Cardiac muscle cell (in vitro differentiated cells and primary cell): ENCODE measurements around the gene FBXL14. TPM values are rescaled to one million over a fixed set of nuclear protein-coding genes. Genes with fewer than 3 reads are reported as not detected.

Source experiments
- DNase-seq, 2 donors: peaks; one replicate each; pipeline versions ENCODE4 v3.0.0 to v3.0.0-alpha.2; 2010 to 2017; ENCODE audit warnings: low read depth in 1 of 2, low spot score in 1 of 2
- H3K27ac ChIP-seq: fragments of 200-600 bp; sonication (generic); 2 replicates; pipeline ENCODE4 v1.5.1; 2016
- H3K27me3 ChIP-seq: fragments of 200-600 bp; sonication (generic); 2 replicates; pipeline ENCODE4 v1.6.0; 2016; ENCODE audit warnings: control low read depth
- H3K36me3 ChIP-seq: fragments of 200-600 bp; sonication (generic); 2 replicates; pipeline ENCODE4 v1.5.1; 2016; ENCODE audit warnings: control low read depth
- H3K4me1 ChIP-seq: fragments of 200-600 bp; sonication (generic); 2 replicates; pipeline ENCODE4 v1.8.1; 2017; ENCODE audit warnings: low read depth, mild to moderate bottlenecking, mixed run types
- H3K4me3 ChIP-seq: fragments of 200-600 bp; sonication (generic); 2 replicates; pipeline ENCODE4 v1.5.1; 2016; ENCODE audit warnings: mild to moderate bottlenecking
- H3K9me3 ChIP-seq: fragments of 200-600 bp; sonication (generic); 2 replicates; pipeline ENCODE4 v1.5.1; 2017; ENCODE audit warnings: low read depth, mild to moderate bottlenecking, control low read depth
- polyA plus RNA-seq: library from polyadenylated mRNA; unstranded; fragments of >200 nt; fragmentation: Nextera tagmentation; extraction: Ambion mirVana; gene quantifications from 2 replicates; pipeline ENCODE4 v1.2.1, GENCODE V29; 2016
- total RNA-seq: library from RNA; depleted of rRNA; stranded (reverse); fragments of >200 nt; gene quantifications from 2 replicates; pipeline ENCODE4 v1.2.3, GENCODE V29; 2016
- TF ChIP-seq, protein P1 (sequence below): IDR thresholded peaks from 2 replicates; pipeline ENCODE4 v1.5.1; 2012; ENCODE audit warnings: low read depth, mild to moderate bottlenecking, low read length

Gene FBXL14
- total and polyA plus RNA-seq, 2 experiments from 2014 or later: 17.8 to 27.8 TPM

GRCh38 chr12:1529228-1529861, 65.0 kb downstream of the FBXL14 start:
- Histone ChIP-seq H3K27ac (peak overlapping the region; percentile 98), H3K4me3 (peak overlapping the region; percentile 90), H3K36me3 (peaks cover 12% of the 10 kb centered on the region), H3K27me3 (peaks cover 7% of the 10 kb centered on the region), H3K4me1 (peaks cover 50% of the 10 kb centered on the region), H3K9me3 (no peaks in the 10 kb centered on the region)
- TF ChIP-seq, protein P1, sequence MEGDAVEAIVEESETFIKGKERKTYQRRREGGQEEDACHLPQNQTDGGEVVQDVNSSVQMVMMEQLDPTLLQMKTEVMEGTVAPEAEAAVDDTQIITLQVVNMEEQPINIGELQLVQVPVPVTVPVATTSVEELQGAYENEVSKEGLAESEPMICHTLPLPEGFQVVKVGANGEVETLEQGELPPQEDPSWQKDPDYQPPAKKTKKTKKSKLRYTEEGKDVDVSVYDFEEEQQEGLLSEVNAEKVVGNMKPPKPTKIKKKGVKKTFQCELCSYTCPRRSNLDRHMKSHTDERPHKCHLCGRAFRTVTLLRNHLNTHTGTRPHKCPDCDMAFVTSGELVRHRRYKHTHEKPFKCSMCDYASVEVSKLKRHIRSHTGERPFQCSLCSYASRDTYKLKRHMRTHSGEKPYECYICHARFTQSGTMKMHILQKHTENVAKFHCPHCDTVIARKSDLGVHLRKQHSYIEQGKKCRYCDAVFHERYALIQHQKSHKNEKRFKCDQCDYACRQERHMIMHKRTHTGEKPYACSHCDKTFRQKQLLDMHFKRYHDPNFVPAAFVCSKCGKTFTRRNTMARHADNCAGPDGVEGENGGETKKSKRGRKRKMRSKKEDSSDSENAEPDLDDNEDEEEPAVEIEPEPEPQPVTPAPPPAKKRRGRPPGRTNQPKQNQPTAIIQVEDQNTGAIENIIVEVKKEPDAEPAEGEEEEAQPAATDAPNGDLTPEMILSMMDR: no peak
- DNase-seq: no peak

DNA sequence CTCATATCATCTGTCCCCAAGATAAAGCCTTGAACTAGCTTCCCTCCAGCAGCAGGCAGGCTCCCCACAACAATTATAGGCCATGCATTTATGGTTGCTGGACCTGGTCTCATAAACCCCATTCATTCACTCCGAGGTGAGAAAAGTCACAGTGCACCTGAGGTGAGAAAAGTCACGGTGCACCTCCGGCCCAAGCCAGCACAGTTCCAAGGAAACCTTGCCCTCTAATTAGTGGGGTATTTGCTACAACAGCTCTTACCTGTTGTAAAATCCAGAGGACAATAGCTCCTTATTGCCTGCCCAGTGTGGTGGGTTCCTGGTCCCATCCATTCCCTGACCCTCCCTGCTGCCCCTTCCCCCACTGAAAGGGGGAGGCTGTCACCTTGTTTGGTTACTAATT, 65.6 kb downstream of the FBXL14 start:
- Histone ChIP-seq H3K4me1 (peaks cover 52% of the 10 kb centered on the region), H3K9me3 (no peaks in the 10 kb centered on the region), H3K4me3 (peak overlapping the region; percentile 90), H3K27ac (peak overlapping the region; percentile 98), H3K36me3 (peaks cover 16% of the 10 kb centered on the region), H3K27me3 (peaks cover 7% of the 10 kb centered on the region)
- TF ChIP-seq, protein P1: no peak
- no peak for DNase-seq

DNA sequence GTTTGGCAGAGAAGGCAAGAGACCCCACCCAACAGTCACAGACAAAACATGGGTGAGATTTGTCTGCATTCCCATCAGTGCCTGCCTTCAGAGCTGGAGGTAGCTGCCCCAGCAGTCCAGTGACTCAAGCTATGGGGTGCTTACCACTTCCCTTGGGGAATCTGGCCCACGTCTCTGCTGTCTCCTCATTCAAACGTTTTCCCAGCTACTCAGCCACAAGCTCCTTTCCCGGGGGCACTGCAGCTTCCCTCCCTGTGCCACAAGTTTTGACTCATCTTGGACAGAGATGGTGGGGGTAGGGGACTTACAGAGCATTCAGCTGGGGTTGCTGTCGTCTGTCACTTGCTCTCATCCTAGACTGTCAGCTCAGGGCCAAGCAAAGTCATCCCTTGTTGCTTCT, 66.6 kb downstream of the FBXL14 start:
- Histone ChIP-seq H3K27me3 (peaks cover 7% of the 10 kb centered on the region), H3K4me3 (peak overlapping the region; percentile 11), H3K4me1 (peaks cover 51% of the 10 kb centered on the region), H3K9me3 (no peaks in the 10 kb centered on the region), H3K27ac (peak overlapping the region; percentile 62), H3K36me3 (peaks cover 16% of the 10 kb centered on the region)
- peak in 1 of 2 donors; percentile 29 for DNase-seq
- TF ChIP-seq, protein P1: no peak

- H3K36me3 ChIP-seq: peaks cover 12% of the 10 kb centered on the region
- H3K4me3 ChIP-seq: no peak overlapping the region
- peaks cover 48% of the 10 kb centered on the region for H3K4me1 ChIP-seq
- DNase-seq: no peak
- no peaks in the 10 kb centered on the region for H3K27me3 ChIP-seq
- H3K27ac ChIP-seq: peak overlapping the region; percentile 74
- H3K9me3 ChIP-seq: no peaks in the 10 kb centered on the region
- TF ChIP-seq, protein P1: no peak
Measured at GRCh38 chr12:1525858-1526257, 68.5 kb downstream of the FBXL14 start.

GRCh38 chr12:1523558-1524050, 70.8 kb downstream of the FBXL14 start:
- peaks cover 9% of the 10 kb centered on the region for H3K36me3 ChIP-seq
- peaks cover 55% of the 10 kb centered on the region for H3K4me1 ChIP-seq
- TF ChIP-seq, protein P1: no peak
- H3K9me3 ChIP-seq: no peaks in the 10 kb centered on the region
- peak overlapping the region; percentile 85 for H3K27ac ChIP-seq
- no peaks in the 10 kb centered on the region for H3K27me3 ChIP-seq
- H3K4me3 ChIP-seq: no peak overlapping the region
- peak in 1 of 2 donors; percentile 37 for DNase-seq
